ENCODE measurements around the gene ATN1.

DNA sequence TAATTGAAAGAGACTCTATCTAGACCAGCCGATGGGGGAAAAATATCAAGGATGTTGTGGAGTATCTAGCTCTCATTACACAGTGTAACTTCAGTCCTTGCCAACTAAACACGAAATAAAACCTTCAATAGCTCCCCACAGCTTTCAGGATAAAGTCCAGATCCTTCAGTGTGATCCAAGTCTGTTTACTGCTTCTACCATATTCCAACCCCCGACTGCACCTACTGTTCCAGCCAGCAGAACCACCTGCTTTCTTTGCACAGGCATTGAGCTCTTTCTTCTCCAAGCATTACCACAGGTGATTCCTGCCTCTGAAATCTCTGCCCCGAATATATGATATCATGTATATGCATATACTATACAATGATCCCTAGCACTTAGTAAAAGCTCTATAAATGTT is 25.3 kb upstream of the ATN1 start:
- TF ChIP-seq, protein P1, sequence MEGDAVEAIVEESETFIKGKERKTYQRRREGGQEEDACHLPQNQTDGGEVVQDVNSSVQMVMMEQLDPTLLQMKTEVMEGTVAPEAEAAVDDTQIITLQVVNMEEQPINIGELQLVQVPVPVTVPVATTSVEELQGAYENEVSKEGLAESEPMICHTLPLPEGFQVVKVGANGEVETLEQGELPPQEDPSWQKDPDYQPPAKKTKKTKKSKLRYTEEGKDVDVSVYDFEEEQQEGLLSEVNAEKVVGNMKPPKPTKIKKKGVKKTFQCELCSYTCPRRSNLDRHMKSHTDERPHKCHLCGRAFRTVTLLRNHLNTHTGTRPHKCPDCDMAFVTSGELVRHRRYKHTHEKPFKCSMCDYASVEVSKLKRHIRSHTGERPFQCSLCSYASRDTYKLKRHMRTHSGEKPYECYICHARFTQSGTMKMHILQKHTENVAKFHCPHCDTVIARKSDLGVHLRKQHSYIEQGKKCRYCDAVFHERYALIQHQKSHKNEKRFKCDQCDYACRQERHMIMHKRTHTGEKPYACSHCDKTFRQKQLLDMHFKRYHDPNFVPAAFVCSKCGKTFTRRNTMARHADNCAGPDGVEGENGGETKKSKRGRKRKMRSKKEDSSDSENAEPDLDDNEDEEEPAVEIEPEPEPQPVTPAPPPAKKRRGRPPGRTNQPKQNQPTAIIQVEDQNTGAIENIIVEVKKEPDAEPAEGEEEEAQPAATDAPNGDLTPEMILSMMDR (IDR thresholded peaks at IDR 0.05) = no peak
- no peak for TF ChIP-seq POLR2A (IDR thresholded peaks at IDR 0.05)
- TF ChIP-seq POLR2AphosphoS5 (IDR thresholded peaks at IDR 0.05) = no peak

Measured in transverse colon (tissue), 4 donors.